HG03045 (cell line): ENCODE data around the gene PTPN4.
"Not testable (repeated sequence)": the region's sequence is repeated elsewhere in the genome, so short reads cannot be mapped to it uniquely, and the experiment has no call there.

Source experiments
- ATAC-seq: cut with Tn5 transposase; IDR thresholded peaks from one replicate; pipeline ENCODE4 v1.9.1; 2021; ENCODE audit warnings: mild to moderate bottlenecking, moderate library complexity; ENCODE audit not compliant: unreplicated experiment

Gene PTPN4

GRCh38 chr2:120012771-120013596, 253.3 kb downstream of the PTPN4 start, which contains the start of gene EPB41L5:
Gene EPB41L5 (plus strand): TSS chr2:120013077. CDS start chr2:120019085, 6,008 bp downstream.
- ATAC-seq = peak; percentile 99

- ATAC-seq = no peak
Observed at GRCh38 chr2:120013597-120014223, 254.0 kb downstream of the PTPN4 start.

- ATAC-seq = no peak
Observed at GRCh38 chr2:120014226-120014980, 254.7 kb downstream of the PTPN4 start.

- ATAC-seq = no peak
Observed at GRCh38 chr2:120016800-120017199, 257.1 kb downstream of the PTPN4 start.

GRCh38 chr2:120017201-120017600, 257.5 kb downstream of the PTPN4 start:
- no peak for ATAC-seq

DNA sequence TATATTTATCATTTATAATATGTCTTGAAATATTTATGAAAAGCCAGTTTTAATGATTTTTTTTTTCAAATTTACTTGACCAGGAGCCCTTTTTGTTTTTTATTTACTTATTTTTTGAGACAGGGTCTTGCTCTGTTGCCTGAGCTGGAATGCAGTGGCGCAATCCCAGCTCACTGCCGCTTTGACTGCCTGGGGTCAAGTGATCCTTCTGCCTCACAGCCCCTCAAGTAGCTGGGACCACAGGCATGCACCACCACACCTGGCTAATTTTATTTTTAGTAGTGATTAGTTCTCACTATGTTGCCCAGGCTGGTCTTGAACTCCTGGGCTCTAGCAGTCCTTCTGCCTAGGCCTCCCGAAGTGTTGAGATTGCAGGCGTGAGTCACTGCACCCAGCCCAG, 258.8 kb downstream of the PTPN4 start:
- no peak for ATAC-seq

- ATAC-seq = no peak
Observed at GRCh38 chr2:120020554-120020953, 260.8 kb downstream of the PTPN4 start.

DNA sequence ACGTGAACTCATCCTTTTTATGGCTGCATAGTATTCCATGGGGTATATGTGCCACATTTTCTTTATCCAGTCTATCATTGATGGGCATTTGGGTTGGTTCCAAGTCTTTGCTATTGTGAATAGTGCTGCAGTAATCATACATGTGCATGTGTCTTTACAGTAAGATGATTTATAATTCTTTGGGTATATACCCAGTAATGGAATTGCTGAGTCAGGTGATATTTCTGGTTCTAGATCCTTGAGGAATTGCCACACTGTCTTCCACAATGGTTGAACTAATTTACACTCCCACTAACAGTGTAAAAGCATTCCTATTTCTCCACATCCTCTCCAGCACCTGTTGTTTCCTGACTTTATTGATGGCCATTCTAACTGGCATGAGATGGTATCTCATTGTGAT, 262.8 kb downstream of the PTPN4 start:
- not testable (repeated sequence) for ATAC-seq

DNA sequence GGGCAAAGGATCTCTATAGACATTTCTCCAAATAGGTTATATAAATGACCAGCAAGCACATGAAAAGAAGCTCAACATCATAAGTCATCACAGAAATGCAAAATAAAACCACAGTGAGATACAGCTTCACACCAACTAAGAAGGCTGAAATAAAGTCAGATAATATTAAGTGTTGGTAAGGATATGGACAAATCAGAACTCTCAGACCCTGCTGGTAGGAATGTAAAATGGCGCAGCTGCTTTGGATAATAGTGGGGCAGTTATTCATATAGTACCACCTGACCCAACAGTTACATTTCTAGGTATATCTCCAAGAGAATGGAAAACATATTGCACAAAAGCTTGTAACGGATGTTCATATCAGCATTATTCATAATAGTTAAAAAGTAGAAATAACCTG, 267.2 kb downstream of the PTPN4 start:
- no peak for ATAC-seq

- ATAC-seq = no peak
Observed at GRCh38 chr2:120028795-120029194, 269.1 kb downstream of the PTPN4 start.

DNA sequence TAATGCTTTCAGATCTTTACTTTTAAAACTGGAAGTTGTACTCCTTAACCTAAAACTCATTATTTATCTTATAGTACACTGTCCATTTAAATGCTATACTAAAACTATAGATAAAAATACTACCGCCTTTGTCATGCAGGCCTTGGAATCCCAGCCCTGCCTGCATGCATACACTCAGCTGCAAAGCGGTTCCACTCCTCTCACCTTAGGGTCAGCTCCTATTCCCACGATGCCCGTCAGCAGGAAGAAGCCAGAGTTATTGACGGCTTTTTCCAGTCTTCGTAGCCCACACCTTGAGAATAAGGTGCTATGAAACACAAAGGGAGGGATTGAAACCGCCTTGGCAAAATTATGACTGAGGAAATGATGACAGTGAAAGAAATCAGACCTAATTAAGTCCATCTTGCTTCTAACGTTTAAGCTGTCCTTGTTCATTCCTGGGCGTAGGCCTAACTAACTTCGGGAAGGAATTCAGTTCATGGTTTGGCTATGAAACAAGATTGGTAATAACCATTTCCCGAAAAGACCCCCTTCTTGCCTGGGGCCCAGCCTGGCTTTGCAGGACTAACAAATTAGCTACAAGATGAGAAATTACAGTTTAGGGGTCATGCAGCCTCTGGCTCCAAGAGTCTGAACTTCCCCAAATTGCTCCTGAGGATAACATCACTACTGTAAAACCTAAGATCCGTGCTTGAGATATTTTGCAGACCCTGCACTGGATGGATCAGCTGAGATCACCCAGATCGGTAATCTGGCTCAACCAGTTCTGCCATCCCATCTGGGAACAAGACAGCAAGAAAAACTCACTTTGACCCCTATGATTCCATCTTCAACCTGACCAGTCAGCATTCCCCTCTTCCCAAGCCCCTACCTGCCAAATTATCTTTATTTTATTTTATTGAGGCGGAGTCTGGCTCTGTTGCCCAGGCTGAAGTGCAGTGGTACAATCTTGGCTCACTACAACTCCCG, 270.2 kb downstream of the PTPN4 start:
- no peak for ATAC-seq

DNA sequence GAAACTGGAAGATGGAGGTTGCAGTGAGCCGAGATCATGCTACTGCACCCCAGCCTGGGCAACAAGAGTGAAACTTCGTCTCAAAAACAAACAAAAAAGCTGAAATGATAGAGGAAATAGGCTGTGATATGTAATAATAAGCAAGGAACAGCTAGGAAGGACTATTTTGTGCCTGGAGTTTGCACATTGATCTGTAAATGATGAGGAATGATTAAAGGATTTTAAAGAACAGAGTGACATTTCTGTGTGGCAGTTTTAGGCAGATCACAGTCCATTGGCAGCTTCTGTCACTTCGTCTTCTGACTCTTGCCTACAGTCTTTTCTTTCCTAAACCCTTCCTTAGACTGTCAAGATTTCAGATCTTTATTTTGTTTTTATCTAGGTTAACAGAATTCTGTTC, 272.6 kb downstream of the PTPN4 start:
- no peak for ATAC-seq
